ENCODE data around the gene DBNDD1.

DNA sequence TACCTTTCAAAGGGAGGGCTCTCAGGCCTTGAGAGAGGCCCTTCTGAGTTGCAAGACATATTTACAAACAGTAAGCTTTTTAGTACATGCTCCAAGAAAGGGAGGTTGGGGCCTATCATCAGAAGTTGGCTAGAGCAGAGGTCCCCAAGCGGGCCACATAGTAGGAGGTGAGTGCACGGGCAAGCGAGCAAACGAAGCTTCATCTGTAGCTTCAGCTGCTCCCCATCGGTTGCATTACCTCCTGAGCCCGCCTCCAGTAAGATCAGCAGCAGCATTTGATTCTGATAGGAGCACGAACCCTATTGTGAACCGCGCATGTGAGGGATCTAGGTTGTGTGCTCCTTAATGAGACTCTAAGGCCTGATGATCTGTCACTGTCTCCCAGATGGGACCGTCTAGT is 31.7 kb upstream of the DBNDD1 start:
- TF ChIP-seq POLR2AphosphoS5 (IDR thresholded peaks at IDR 0.05; ENCODE audit: borderline replicate concordance, low read depth, low read length) = no peak
- TF ChIP-seq EZH2 (IDR thresholded peaks at IDR 0.05) = no peak
- TF ChIP-seq FOXP2 (optimal IDR thresholded peaks at IDR 0.05; ENCODE audit: control extremely low read depth, extremely low read length, insufficient read depth) = no peak
